ENCODE measurements around the gene NEDD4L.
"Not testable (repeated sequence)": the region's sequence is repeated elsewhere in the genome, so short reads cannot be mapped to it uniquely, and the experiment has no call there.

Gene NEDD4L

DNA sequence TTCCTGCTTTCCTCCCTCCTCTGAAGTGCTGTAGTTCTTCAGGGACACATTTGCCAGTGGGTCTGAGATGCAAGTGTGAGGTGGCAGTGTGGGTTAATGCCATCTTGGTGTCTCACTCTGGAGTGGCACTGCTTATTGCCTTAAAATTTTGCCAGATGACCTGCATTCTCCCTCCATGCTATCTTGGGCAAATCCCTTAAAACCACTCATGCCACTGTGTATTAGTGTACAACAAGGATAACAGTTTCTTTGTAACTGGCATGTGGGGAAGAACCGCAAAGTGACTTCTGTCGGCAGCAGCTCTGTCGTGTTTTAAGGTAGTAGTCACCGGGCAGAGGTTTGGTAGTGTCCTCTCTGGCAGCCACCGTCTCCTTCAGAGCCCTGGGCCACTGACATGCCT, 124.2 kb downstream of the NEDD4L start:
- H3K4me3 ChIP-seq (ENCODE audit: low read depth, low read length) = no peak overlapping the region
- no peak overlapping the region for H3K27ac ChIP-seq (ENCODE audit: low read depth, low read length)
- H2AFZ ChIP-seq (ENCODE audit: low read length, unreplicated experiment) = no peak overlapping the region
- no peaks in the 10 kb centered on the region for H3K36me3 ChIP-seq (ENCODE audit: insufficient read depth, low read length)
- H3K79me2 ChIP-seq (ENCODE audit: control insufficient read depth, insufficient read depth, low read length, unreplicated experiment) = no peaks in the 10 kb centered on the region
- no peaks in the 10 kb centered on the region for H3K27me3 ChIP-seq (ENCODE audit: insufficient read depth, low read length)
- no peaks in the 10 kb centered on the region for H3K4me1 ChIP-seq (ENCODE audit: control insufficient read depth, insufficient read depth, low read length, unreplicated experiment)

DNA sequence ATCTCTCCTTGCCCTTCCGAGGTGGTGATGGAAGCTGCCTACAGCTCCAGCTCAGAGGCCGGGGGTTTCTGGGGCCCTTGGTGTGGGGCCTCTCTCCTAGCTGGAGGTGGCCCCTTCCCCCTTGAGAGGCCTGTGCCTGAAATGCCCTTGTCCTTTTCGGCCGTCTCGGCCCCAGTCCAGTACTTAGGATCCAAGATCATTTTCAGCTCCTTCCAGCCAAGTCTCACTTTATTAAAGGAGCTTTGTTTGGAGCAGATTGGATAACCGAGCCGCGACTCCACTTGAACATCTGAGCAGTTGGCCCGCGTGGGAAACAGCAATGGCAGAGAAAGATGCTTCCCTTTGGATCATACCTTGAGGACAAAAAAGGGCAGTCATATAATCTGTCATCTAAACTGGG, 125.0 kb downstream of the NEDD4L start:
- Histone ChIP-seq H3K79me2 (ENCODE audit: control insufficient read depth, insufficient read depth, low read length, unreplicated experiment) (no peaks in the 10 kb centered on the region), H2AFZ (ENCODE audit: low read length, unreplicated experiment) (no peak overlapping the region), H3K36me3 (ENCODE audit: insufficient read depth, low read length) (no peaks in the 10 kb centered on the region), H3K27ac (ENCODE audit: low read depth, low read length) (no peak overlapping the region), H3K4me1 (ENCODE audit: control insufficient read depth, insufficient read depth, low read length, unreplicated experiment) (no peaks in the 10 kb centered on the region), H3K4me3 (ENCODE audit: low read depth, low read length) (no peak overlapping the region), H3K27me3 (ENCODE audit: insufficient read depth, low read length) (no peaks in the 10 kb centered on the region)

DNA sequence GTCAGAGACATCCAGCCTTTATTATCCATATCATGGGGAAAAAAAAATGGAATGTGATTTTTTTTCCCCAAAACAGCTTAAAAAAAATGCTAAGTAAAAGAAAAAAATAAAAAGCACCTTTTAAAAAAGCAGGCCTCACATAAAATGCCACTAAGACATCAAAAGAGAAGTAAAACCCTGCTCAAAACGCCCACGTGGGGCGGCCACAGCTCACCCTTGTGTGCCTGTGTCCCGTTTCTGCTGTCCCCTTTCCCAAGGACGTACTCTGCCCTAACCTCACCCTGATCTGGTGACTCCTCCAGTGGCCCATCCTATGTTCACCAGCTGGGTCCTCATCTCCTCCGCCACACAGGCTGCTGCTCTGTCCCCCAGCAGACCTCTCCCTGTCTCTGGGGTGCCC, 125.4 kb downstream of the NEDD4L start:
- no peak overlapping the region for H3K4me3 ChIP-seq (ENCODE audit: low read depth, low read length)
- H2AFZ ChIP-seq (ENCODE audit: low read length, unreplicated experiment) = no peak overlapping the region
- no peaks in the 10 kb centered on the region for H3K79me2 ChIP-seq (ENCODE audit: control insufficient read depth, insufficient read depth, low read length, unreplicated experiment)
- H3K4me1 ChIP-seq (ENCODE audit: control insufficient read depth, insufficient read depth, low read length, unreplicated experiment) = no peaks in the 10 kb centered on the region
- no peaks in the 10 kb centered on the region for H3K27me3 ChIP-seq (ENCODE audit: insufficient read depth, low read length)
- H3K27ac ChIP-seq (ENCODE audit: low read depth, low read length) = no peak overlapping the region
- no peaks in the 10 kb centered on the region for H3K36me3 ChIP-seq (ENCODE audit: insufficient read depth, low read length)

DNA sequence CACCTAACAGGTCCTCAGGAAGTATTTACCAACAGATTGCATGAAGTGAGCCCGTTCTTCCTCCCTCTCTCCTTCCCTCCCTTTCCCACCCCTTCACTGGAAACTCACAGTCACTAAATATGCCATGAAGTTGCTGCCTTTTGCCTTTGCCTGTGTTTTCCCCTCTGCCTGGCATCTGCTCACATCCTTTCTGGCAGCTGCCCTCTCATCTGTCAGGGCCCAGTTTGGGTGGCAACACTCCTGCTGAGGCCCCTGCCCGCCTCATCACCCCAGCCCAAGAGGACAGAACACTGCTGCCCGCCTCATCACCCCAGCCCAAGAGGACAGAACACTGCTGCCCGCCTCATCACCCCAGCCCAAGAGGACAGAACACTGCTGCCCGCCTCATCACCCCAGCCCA, 126.0 kb downstream of the NEDD4L start:
- not testable (repeated sequence) for H3K4me3 ChIP-seq (ENCODE audit: low read depth, low read length); H3K4me1 ChIP-seq (ENCODE audit: control insufficient read depth, insufficient read depth, low read length, unreplicated experiment); H3K27ac ChIP-seq (ENCODE audit: low read depth, low read length); H3K79me2 ChIP-seq (ENCODE audit: control insufficient read depth, insufficient read depth, low read length, unreplicated experiment); H3K36me3 ChIP-seq (ENCODE audit: insufficient read depth, low read length); H2AFZ ChIP-seq (ENCODE audit: low read length, unreplicated experiment); H3K27me3 ChIP-seq (ENCODE audit: insufficient read depth, low read length)

DNA sequence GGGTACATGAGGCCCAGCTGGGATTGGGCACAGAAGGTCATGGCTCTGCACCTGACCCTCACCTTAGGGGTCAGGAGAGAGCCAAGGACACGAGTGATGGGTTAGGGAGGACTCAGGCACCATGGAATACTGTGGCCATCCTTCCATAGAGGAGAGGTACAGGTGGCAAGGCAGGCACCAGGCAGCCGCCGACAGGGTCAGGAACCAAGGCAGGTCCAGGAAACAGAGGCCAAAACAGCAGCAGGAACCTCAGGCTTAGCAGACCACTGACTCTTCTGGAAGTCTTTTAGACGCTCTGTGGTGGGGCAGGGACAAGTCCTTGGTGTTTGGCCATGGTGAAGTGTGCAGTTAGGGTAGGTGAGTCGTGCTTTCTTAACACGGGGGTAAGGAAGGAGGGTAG, 128.0 kb downstream of the NEDD4L start:
- H3K4me3 ChIP-seq (ENCODE audit: low read depth, low read length) = no peak overlapping the region
- H3K27me3 ChIP-seq (ENCODE audit: insufficient read depth, low read length) = no peaks in the 10 kb centered on the region
- H3K36me3 ChIP-seq (ENCODE audit: insufficient read depth, low read length) = no peaks in the 10 kb centered on the region
- peaks cover 7% of the 10 kb centered on the region for H3K4me1 ChIP-seq (ENCODE audit: control insufficient read depth, insufficient read depth, low read length, unreplicated experiment)
- H2AFZ ChIP-seq (ENCODE audit: low read length, unreplicated experiment) = no peak overlapping the region
- H3K79me2 ChIP-seq (ENCODE audit: control insufficient read depth, insufficient read depth, low read length, unreplicated experiment) = no peaks in the 10 kb centered on the region
- H3K27ac ChIP-seq (ENCODE audit: low read depth, low read length) = no peak overlapping the region

DNA sequence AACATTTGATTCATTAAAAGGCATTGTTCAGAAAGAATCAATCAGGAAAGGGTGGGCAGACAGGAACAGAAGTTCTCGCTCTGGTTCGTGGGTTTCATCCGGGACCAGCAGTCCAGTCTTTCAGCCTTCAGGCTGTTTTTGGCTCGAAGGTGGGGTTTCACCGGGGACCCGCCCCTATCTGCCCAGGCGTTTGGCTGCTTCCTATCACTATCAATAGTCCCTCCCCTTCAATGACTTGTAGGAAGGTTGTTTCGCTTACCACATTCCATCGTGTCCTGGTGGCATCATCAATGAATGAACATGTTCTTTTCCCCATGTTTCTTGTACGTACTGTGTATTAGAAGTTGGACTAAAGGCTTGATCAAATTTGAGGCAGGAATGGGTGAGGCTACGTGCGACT, 130.3 kb downstream of the NEDD4L start:
- Histone ChIP-seq H3K79me2 (ENCODE audit: control insufficient read depth, insufficient read depth, low read length, unreplicated experiment) (no peaks in the 10 kb centered on the region), H2AFZ (ENCODE audit: low read length, unreplicated experiment) (no peak overlapping the region), H3K4me1 (ENCODE audit: control insufficient read depth, insufficient read depth, low read length, unreplicated experiment) (peaks cover 18% of the 10 kb centered on the region), H3K27ac (ENCODE audit: low read depth, low read length) (no peak overlapping the region), H3K36me3 (ENCODE audit: insufficient read depth, low read length) (no peaks in the 10 kb centered on the region), H3K27me3 (ENCODE audit: insufficient read depth, low read length) (no peaks in the 10 kb centered on the region), H3K4me3 (ENCODE audit: low read depth, low read length) (no peak overlapping the region)

DNA sequence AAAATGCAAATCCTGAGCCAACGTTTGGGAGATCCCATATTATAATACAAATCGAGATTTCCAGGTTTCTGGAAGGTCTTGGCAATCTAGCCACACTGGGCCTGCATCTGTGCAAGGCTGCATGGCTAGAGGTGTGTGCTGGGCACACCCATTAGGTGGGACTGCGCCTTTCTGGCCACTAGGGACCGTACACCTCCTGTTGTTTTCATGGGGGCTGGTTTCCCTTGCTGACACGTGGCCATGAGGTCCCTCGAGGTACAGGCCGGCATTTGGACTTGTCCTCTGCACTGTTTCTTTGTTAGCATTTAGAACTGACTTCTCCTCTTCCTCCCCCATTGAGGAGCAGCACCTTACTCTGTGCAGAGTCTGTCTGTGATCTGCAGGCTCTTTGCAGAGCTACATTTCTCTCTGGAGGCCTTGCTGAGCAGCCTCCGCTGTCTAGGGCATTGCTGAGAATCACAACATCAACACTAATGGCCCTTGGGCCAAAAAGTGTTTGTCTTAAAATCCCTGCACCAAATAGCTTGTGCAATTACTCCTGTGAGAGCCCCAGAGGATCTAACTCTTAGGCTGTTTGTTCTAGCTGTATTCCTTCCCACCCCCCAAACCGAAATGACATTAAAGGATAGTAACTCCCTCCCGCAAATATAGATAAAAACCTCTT, 131.2 kb downstream of the NEDD4L start:
- Histone ChIP-seq H3K4me1 (ENCODE audit: control insufficient read depth, insufficient read depth, low read length, unreplicated experiment) (peaks cover 18% of the 10 kb centered on the region), H3K79me2 (ENCODE audit: control insufficient read depth, insufficient read depth, low read length, unreplicated experiment) (no peaks in the 10 kb centered on the region), H3K4me3 (ENCODE audit: low read depth, low read length) (no peak overlapping the region), H3K27me3 (ENCODE audit: insufficient read depth, low read length) (no peaks in the 10 kb centered on the region), H3K27ac (ENCODE audit: low read depth, low read length) (no peak overlapping the region), H3K36me3 (ENCODE audit: insufficient read depth, low read length) (no peaks in the 10 kb centered on the region), H2AFZ (ENCODE audit: low read length, unreplicated experiment) (no peak overlapping the region)

DNA sequence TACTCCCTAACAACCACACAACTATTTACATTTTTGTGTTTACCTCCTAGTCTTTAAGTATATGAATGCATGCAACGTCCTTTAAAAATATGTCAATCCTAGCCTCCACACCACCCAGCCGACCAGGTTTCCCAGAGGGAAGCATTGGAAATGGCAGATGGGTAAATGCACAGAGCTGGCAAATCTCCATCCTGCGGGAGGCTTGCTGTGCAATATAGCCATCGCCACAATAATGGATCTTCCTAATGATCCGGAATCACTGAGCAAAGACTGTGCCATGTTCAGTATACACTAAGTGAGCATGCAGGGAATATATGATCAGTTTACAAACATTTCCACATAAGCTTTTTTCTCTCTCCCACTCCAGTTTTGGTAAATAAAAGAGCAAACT, 131.8 kb downstream of the NEDD4L start:
- no peaks in the 10 kb centered on the region for H3K36me3 ChIP-seq (ENCODE audit: insufficient read depth, low read length)
- peaks cover 18% of the 10 kb centered on the region for H3K4me1 ChIP-seq (ENCODE audit: control insufficient read depth, insufficient read depth, low read length, unreplicated experiment)
- H3K79me2 ChIP-seq (ENCODE audit: control insufficient read depth, insufficient read depth, low read length, unreplicated experiment) = no peaks in the 10 kb centered on the region
- H3K4me3 ChIP-seq (ENCODE audit: low read depth, low read length) = no peak overlapping the region
- H3K27ac ChIP-seq (ENCODE audit: low read depth, low read length) = no peak overlapping the region
- H2AFZ ChIP-seq (ENCODE audit: low read length, unreplicated experiment) = no peak overlapping the region
- H3K27me3 ChIP-seq (ENCODE audit: insufficient read depth, low read length) = no peaks in the 10 kb centered on the region

DNA sequence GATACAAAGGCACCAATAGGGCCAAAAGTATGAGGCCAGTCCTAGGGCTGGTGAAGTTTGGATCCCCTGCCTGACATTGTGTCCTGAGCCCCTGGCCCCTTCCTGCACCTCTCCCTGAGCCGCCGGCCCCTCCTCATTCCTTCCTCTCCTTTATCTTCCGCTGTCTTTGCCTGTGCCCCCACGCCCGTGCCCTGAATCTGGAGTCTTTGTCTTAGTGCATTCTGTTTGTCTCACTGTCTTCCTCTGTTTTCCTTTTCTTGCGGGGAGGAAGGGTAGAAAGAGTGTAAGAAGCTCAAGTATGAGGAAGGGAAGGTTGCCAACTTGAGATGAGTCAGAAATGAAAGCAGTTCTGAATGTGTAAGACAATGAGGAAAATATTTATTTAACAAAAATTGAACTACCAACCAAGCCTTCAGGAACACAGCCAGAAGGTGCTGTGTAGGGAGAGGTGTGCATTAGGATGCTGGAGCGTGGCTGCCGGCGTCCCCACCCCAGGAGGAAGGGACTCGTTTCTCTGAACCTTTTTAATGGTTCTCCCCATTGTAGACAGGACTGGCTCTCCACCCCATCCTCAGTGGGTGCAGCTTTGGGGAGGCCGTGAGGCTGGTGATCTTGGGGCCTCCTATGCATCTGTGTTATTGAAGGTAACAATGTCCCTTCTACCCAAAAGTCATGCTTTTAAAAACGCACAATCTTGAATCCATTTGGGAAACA, 133.1 kb downstream of the NEDD4L start:
- 0 out of 2 replicates have a peak overlapping the region, but pooled peaks have one; percentile 23 for H3K27ac ChIP-seq (ENCODE audit: low read depth, low read length)
- peak overlapping the region; percentile 34 for H2AFZ ChIP-seq (ENCODE audit: low read length, unreplicated experiment)

DNA sequence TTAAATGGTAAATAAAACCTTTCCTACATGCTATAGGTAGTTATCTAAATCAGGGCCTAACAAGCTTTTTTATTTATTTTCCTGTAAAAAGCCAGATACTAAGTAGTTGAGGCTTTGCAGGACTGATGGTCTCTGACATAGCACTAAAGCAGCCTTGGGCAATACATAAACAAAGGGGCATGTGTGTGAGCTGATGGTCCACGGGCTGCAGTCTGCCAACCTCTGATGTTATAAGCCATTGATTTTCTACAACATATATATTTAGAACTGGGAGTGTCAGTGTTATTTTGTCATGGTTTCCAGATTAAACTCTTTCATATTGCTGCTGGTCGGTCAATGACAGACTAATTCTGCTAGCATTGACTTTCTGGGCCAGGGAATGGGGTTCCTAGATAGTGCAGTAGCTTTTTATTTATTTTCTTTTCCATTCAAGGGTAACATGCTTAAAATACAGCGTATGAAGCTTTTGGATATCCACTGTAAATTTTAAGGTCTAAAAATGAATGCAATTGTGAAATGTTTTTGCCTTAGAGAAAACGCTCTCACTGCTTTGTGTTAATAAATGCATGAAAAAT, 134.0 kb downstream of the NEDD4L start:
- no peaks in the 10 kb centered on the region for H3K79me2 ChIP-seq (ENCODE audit: control insufficient read depth, insufficient read depth, low read length, unreplicated experiment)
- no peak overlapping the region for H3K4me3 ChIP-seq (ENCODE audit: low read depth, low read length)
- H3K4me1 ChIP-seq (ENCODE audit: control insufficient read depth, insufficient read depth, low read length, unreplicated experiment) = peaks cover 18% of the 10 kb centered on the region
- no peaks in the 10 kb centered on the region for H3K27me3 ChIP-seq (ENCODE audit: insufficient read depth, low read length)
- no peaks in the 10 kb centered on the region for H3K36me3 ChIP-seq (ENCODE audit: insufficient read depth, low read length)
- H2AFZ ChIP-seq (ENCODE audit: low read length, unreplicated experiment) = no peak overlapping the region
- H3K27ac ChIP-seq (ENCODE audit: low read depth, low read length) = no peak overlapping the region

More for the DNA sequence above, 133.1 kb downstream of the NEDD4L start:
- Histone ChIP-seq H3K79me2 (ENCODE audit: control insufficient read depth, insufficient read depth, low read length, unreplicated experiment) (no peaks in the 10 kb centered on the region), H3K4me1 (ENCODE audit: control insufficient read depth, insufficient read depth, low read length, unreplicated experiment) (peaks cover 18% of the 10 kb centered on the region), H3K27me3 (ENCODE audit: insufficient read depth, low read length) (no peaks in the 10 kb centered on the region), H3K36me3 (ENCODE audit: insufficient read depth, low read length) (no peaks in the 10 kb centered on the region), H3K4me3 (ENCODE audit: low read depth, low read length) (peak overlapping the region; percentile 44)

DNA sequence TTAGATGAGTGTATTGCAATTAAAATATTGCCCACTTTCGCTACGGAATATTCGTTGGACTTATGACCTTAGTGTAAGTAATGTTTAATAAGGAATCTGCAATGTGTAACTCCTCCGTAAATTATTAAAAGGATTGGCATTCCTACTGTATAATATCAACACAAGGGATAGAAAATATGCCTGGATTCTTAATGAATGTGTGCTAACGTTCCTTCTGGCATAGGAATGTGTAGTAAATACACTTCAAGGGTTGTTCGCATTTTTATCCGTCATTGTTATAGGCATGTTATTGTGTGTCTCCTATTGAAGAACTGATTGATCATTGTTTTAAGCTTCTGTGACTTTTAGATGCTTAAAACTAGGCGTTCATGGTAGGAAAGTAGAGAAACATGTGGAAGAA, 134.5 kb downstream of the NEDD4L start:
- no peak overlapping the region for H2AFZ ChIP-seq (ENCODE audit: low read length, unreplicated experiment)
- H3K27ac ChIP-seq (ENCODE audit: low read depth, low read length) = no peak overlapping the region

More for the DNA sequence above, 134.5 kb downstream of the NEDD4L start:
- no peak overlapping the region for H3K4me3 ChIP-seq (ENCODE audit: low read depth, low read length)
- no peaks in the 10 kb centered on the region for H3K36me3 ChIP-seq (ENCODE audit: insufficient read depth, low read length)
- no peaks in the 10 kb centered on the region for H3K79me2 ChIP-seq (ENCODE audit: control insufficient read depth, insufficient read depth, low read length, unreplicated experiment)
- no peaks in the 10 kb centered on the region for H3K27me3 ChIP-seq (ENCODE audit: insufficient read depth, low read length)
- H3K4me1 ChIP-seq (ENCODE audit: control insufficient read depth, insufficient read depth, low read length, unreplicated experiment) = peaks cover 18% of the 10 kb centered on the region
